KMS-11 (cell line): ENCODE data around the gene LHFPL2.

Source experiments
- H2AFZ ChIP-seq: fragments of 200-600 bp; sonication (generic); 2 replicates; pipeline ENCODE4 v1.6.1; 2016; ENCODE audit warnings: antibody characterized with exemption, mixed run types, low read depth
- H3K27ac ChIP-seq: fragments of 200-600 bp; sonication (generic); 2 replicates; pipeline ENCODE4 v1.6.1; 2016; ENCODE audit warnings: mild to moderate bottlenecking, mixed run types
- H3K27me3 ChIP-seq: fragments of 200-600 bp; sonication (generic); 2 replicates; pipeline ENCODE4 v1.6.1; 2017; ENCODE audit warnings: mild to moderate bottlenecking, low read depth, mixed run types, moderate library complexity; ENCODE audit not compliant: insufficient read depth
- H3K36me3 ChIP-seq: fragments of 200-600 bp; sonication (generic); 2 replicates; pipeline ENCODE4 v1.6.1; 2017; ENCODE audit warnings: mild to moderate bottlenecking, mixed run types; ENCODE audit not compliant: insufficient read depth
- H3K4me1 ChIP-seq: fragments of 200-600 bp; sonication (generic); 2 replicates; pipeline ENCODE4 v1.6.1; 2016; ENCODE audit warnings: mild to moderate bottlenecking, low read depth, mixed run types; ENCODE audit not compliant: poor library complexity, severe bottlenecking
- H3K4me2 ChIP-seq: fragments of 200-600 bp; sonication (generic); 2 replicates; pipeline ENCODE4 v1.7.0; 2016; ENCODE audit warnings: mild to moderate bottlenecking, mixed run types
- H3K4me3 ChIP-seq: fragments of 200-600 bp; sonication (generic); IDR thresholded peaks from 2 replicates; pipeline ENCODE4 v1.6.1; 2017; ENCODE audit warnings: low read depth, low read length, mixed read lengths; ENCODE audit not compliant: insufficient read depth
- H3K79me2 ChIP-seq: fragments of 200-600 bp; sonication (generic); 2 replicates; pipeline ENCODE4 v1.6.1; 2016; ENCODE audit warnings: low read depth, mixed run types; ENCODE audit not compliant: insufficient read depth
- H3K9ac ChIP-seq: fragments of 200-600 bp; sonication (generic); 2 replicates; pipeline ENCODE4 v1.6.1; 2016; ENCODE audit warnings: mild to moderate bottlenecking, mixed run types
- H4K20me1 ChIP-seq: fragments of 200-600 bp; sonication (generic); 2 replicates; pipeline ENCODE4 v1.6.1; 2016; ENCODE audit warnings: mild to moderate bottlenecking, mixed run types; ENCODE audit not compliant: insufficient read depth
- TF ChIP-seq, protein P1 (sequence below): fragments of 200-600 bp; sonication (generic); conservative IDR thresholded peaks from 2 replicates; pipeline ENCODE4 v1.6.1; 2017; ENCODE audit warnings: low read depth, mild to moderate bottlenecking, antibody characterized with exemption, low read length, moderate library complexity, mixed read lengths

LHFPL2 gene

DNA sequence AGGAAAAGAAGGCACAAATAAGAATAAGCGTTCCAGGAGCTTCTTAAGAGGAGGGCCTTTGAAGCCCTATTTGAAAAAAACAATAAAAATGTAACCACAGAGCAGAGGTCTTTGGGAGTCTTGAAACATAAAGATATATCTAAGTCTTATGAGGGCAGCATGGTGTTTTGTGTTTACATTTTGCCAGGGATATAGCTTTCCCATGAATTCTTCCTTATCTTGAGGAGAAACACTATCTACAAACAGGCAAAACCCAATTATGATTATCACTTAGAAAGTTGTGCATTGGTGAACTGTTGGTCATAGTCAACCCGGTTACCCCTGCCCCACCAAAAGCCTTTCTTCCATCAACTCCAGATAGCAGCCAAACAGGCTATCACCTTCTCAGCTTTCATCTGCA, 23.6 kb upstream of the LHFPL2 start:
- peaks cover 3% of the 10 kb centered on the region for H3K4me1 ChIP-seq
- no peaks in the 10 kb centered on the region for H3K79me2 ChIP-seq
- no peak overlapping the region for H3K4me2 ChIP-seq
- H3K27me3 ChIP-seq = no peaks in the 10 kb centered on the region
- no peak overlapping the region for H2AFZ ChIP-seq
- H3K27ac ChIP-seq = no peak overlapping the region
- no peaks in the 10 kb centered on the region for H3K36me3 ChIP-seq
- H4K20me1 ChIP-seq = no peaks in the 10 kb centered on the region
- no peak overlapping the region for H3K4me3 ChIP-seq
- no peak overlapping the region for H3K9ac ChIP-seq
- TF ChIP-seq, protein P1, sequence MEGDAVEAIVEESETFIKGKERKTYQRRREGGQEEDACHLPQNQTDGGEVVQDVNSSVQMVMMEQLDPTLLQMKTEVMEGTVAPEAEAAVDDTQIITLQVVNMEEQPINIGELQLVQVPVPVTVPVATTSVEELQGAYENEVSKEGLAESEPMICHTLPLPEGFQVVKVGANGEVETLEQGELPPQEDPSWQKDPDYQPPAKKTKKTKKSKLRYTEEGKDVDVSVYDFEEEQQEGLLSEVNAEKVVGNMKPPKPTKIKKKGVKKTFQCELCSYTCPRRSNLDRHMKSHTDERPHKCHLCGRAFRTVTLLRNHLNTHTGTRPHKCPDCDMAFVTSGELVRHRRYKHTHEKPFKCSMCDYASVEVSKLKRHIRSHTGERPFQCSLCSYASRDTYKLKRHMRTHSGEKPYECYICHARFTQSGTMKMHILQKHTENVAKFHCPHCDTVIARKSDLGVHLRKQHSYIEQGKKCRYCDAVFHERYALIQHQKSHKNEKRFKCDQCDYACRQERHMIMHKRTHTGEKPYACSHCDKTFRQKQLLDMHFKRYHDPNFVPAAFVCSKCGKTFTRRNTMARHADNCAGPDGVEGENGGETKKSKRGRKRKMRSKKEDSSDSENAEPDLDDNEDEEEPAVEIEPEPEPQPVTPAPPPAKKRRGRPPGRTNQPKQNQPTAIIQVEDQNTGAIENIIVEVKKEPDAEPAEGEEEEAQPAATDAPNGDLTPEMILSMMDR = no peak

DNA sequence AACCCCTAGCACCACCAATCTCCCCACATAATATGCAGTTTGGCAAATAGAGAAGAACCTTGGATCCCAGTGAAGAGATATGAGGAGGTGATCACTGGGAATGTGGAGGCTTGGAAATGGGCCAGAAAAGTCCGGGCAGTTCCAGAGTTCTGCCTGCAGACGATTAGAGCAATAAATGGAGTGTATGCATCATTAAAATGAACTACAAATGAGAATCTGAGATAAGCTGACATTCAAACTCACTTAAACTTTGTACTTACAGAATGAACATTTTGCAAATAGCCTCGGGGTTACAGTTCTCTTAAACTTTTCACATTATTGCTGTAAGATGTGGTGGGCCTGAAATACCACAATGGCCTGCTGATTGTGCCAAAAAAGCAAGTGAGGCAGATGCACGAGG, 23.0 kb upstream of the LHFPL2 start:
- H2AFZ ChIP-seq = no peak overlapping the region
- no peak overlapping the region for H3K9ac ChIP-seq
- TF ChIP-seq, protein P1 = no peak
- no peak overlapping the region for H3K4me3 ChIP-seq
- H3K4me2 ChIP-seq = no peak overlapping the region
- no peaks in the 10 kb centered on the region for H3K4me1 ChIP-seq
- no peaks in the 10 kb centered on the region for H3K79me2 ChIP-seq
- no peaks in the 10 kb centered on the region for H3K36me3 ChIP-seq
- H3K27me3 ChIP-seq = no peaks in the 10 kb centered on the region
- H3K27ac ChIP-seq = no peak overlapping the region
- no peaks in the 10 kb centered on the region for H4K20me1 ChIP-seq

DNA sequence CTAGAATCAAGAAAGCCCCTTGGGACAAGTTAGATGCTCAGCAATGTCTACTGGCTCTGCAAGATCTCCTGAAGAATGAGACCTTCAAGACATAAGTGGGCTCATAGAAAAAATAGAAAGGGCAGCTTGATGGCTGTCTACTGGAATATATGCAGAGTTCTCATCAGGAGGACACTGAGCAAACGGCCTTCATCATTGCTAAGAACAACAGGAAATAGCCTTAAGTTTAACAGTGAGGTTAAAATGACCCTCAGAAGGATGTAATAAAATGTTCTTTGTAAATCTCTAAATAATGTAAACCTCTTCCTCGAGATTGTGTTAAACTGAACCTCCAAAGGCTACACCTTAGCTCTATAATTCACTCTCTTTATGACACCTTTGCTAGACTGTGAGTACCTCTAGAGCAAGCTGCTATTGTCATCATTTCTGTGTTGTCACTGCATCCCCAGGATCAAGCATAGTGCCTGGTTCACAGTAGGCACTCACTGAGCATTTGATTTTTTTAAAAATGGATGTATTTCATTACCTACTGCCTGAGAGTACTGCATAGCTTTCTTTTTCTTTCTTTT, 22.2 kb upstream of the LHFPL2 start:
- Histone ChIP-seq H3K27me3 (no peaks in the 10 kb centered on the region), H4K20me1 (no peaks in the 10 kb centered on the region), H3K27ac (no peak overlapping the region), H3K4me2 (no peak overlapping the region), H3K4me1 (no peaks in the 10 kb centered on the region), H3K9ac (no peak overlapping the region), H2AFZ (no peak overlapping the region), H3K79me2 (no peaks in the 10 kb centered on the region), H3K4me3 (no peak overlapping the region), H3K36me3 (no peaks in the 10 kb centered on the region)
- TF ChIP-seq, protein P1 = no peak

DNA sequence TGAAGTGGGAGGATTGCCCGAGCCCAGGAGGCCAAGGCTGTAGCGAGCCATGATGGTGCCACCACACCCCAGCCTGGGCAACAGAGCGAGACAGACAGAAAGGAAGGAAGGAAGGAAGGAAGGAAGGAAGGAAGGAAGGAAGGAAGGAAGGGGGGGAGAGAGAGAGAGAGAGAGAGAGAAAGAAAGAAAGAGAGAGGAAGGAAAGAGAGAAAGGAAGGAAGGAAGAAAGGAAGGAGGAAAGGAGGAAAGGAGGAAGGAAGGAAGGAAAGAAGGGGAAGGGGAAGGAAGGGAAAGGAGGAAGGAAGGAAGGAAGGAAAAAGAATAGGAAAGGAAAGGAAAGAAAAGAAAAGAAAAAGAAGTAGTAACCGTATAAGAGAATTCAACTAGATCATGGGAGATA, 20.8 kb upstream of the LHFPL2 start:
- Histone ChIP-seq H3K27ac (no peak overlapping the region), H2AFZ (no peak overlapping the region), H3K27me3 (no peaks in the 10 kb centered on the region), H4K20me1 (no peaks in the 10 kb centered on the region), H3K9ac (no peak overlapping the region), H3K36me3 (no peaks in the 10 kb centered on the region), H3K4me3 (no peak overlapping the region), H3K4me1 (no peaks in the 10 kb centered on the region), H3K79me2 (no peaks in the 10 kb centered on the region), H3K4me2 (no peak overlapping the region)
- TF ChIP-seq, protein P1 = no peak
